Stimulated activated CD4-positive, alpha-beta T cell treated with anti-CD3 and anti-CD28 coated beads, Interleukin-12 subunit alpha, Interleukin-12 subunit beta, amount 100 ng/mL, for 48 hours (primary cell): ENCODE results near the gene MAP7D3.
"Not testable (repeated sequence)": the region's sequence is repeated elsewhere in the genome, so short reads cannot be mapped to it uniquely, and the experiment has no call there.

ENCODE experiments used
- DNase-seq, 3 donors: peaks; one replicate each; pipeline ENCODE4 v3.0.0-alpha.2; 2020; ENCODE audit warnings: low read depth in 2 of 3, low spot score in 1 of 3

Gene MAP7D3

GRCh38 chrX:136186023-136186413 lies 65.2 kb downstream of the MAP7D3 start:
- DNase-seq, result no peak

- no peak for DNase-seq
Observed at GRCh38 chrX:136185401-136186022, 65.7 kb downstream of the MAP7D3 start.

GRCh38 chrX:136183917-136184316 lies 67.3 kb downstream of the MAP7D3 start:
- DNase-seq, result no peak

- DNase-seq, result no peak
Observed at GRCh38 chrX:136183172-136183571, 68.0 kb downstream of the MAP7D3 start.

- DNase-seq, result no peak
Observed at GRCh38 chrX:136182414-136182813, 68.8 kb downstream of the MAP7D3 start.

GRCh38 chrX:136179133-136179532 lies 72.1 kb downstream of the MAP7D3 start:
- no peak for DNase-seq

GRCh38 chrX:136176399-136176825 lies 74.8 kb downstream of the MAP7D3 start:
- no peak for DNase-seq

- DNase-seq, result no peak
Observed at GRCh38 chrX:136171420-136171819, 79.8 kb downstream of the MAP7D3 start.

- no peak for DNase-seq
Observed at GRCh38 chrX:136170139-136170800, 80.9 kb downstream of the MAP7D3 start.

GRCh38 chrX:136168929-136169735 lies 82.1 kb downstream of the MAP7D3 start:
- DNase-seq, result no peak

GRCh38 chrX:136167989-136168388 lies 83.2 kb downstream of the MAP7D3 start:
- not testable (repeated sequence) for DNase-seq

- DNase-seq, result no peak
Observed at GRCh38 chrX:136166221-136166855, 84.9 kb downstream of the MAP7D3 start.

- DNase-seq, result no peak
Observed at GRCh38 chrX:136165406-136165805, 85.8 kb downstream of the MAP7D3 start.

- no peak for DNase-seq
Observed at GRCh38 chrX:136163689-136164088, 87.5 kb downstream of the MAP7D3 start.
